ENCODE measurements around the gene SLC25A47.
A peak's percentile ranks its signal among the peaks of the same experiment; 100 is the strongest.
"Not testable (repeated sequence)": the region's sequence is repeated elsewhere in the genome, so short reads cannot be mapped to it uniquely, and the experiment has no call there.

The SLC25A47 gene

GRCh38 chr14:100305324-100306100 is 17.6 kb upstream of the SLC25A47 start:
- no peak for DNase-seq

- peak; percentile 90 for DNase-seq
Measured at GRCh38 chr14:100306101-100306997, 16.8 kb upstream of the SLC25A47 start, which contains the start of gene SLC25A29. Gene SLC25A29, minus strand, starts transcription at chr14:100306444. Its CDS starts 212 bp downstream, at chr14:100306232.

- no peak for DNase-seq
Measured at GRCh38 chr14:100306998-100307765, 16.0 kb upstream of the SLC25A47 start.

GRCh38 chr14:100307766-100308426 is 15.2 kb upstream of the SLC25A47 start:
- no peak for DNase-seq

GRCh38 chr14:100308427-100308792 is 14.7 kb upstream of the SLC25A47 start:
- not testable (repeated sequence) for DNase-seq

- DNase-seq, result no peak
Measured at GRCh38 chr14:100309028-100309737, 14.0 kb upstream of the SLC25A47 start.

- DNase-seq, result not testable (repeated sequence)
Measured at GRCh38 chr14:100312110-100312876, 10.8 kb upstream of the SLC25A47 start.

GRCh38 chr14:100312877-100313400 is 10.2 kb upstream of the SLC25A47 start:
- no peak for DNase-seq

- DNase-seq, result no peak
Measured at GRCh38 chr14:100313464-100314230, 9.5 kb upstream of the SLC25A47 start.

GRCh38 chr14:100314724-100315123 is 8.4 kb upstream of the SLC25A47 start:
- no peak for DNase-seq

GRCh38 chr14:100317389-100317788 is 5.8 kb upstream of the SLC25A47 start:
- DNase-seq, result no peak

GRCh38 chr14:100317912-100318808 is 5.0 kb upstream of the SLC25A47 start:
- peak; percentile 62 for DNase-seq

GRCh38 chr14:100320157-100320856 is 2.8 kb upstream of the SLC25A47 start:
- DNase-seq, result no peak

GRCh38 chr14:100321473-100322137 is 1.5 kb upstream of the SLC25A47 start:
- DNase-seq, result no peak

GRCh38 chr14:100322138-100322957 is 791 bp upstream of the SLC25A47 start:
- DNase-seq, result no peak

- DNase-seq, result no peak
Measured at GRCh38 chr14:100323942-100324307, 786 bp downstream of the SLC25A47 start.
